SK-N-SH (cell line): Measurements from ENCODE around the gene JRKL.

Experiments
- CTCF ChIP-seq: fragments of 200-600 bp; sonication (generic); IDR thresholded peaks from 2 replicates; pipeline ENCODE4 v1.6.1; 2017; ENCODE audit warnings: antibody characterized with exemption, mild to moderate bottlenecking, moderate library complexity
- EP300 ChIP-seq, 2 experiments: IDR thresholded peaks; 2 replicates each; pipeline versions ENCODE4 v1.4.0 to v1.6.1; 2012; ENCODE audit warnings: borderline replicate concordance in 1 of 2, low read depth in 1 of 2, low read length in 1 of 2

GRCh38 chr11:96396637-96397036 is 6.8 kb downstream of the JRKL start:
- TF ChIP-seq EP300 (IDR thresholded peaks at IDR 0.05; ENCODE audit: borderline replicate concordance in 1 of 2, low read depth in 1 of 2, low read length in 1 of 2) = peak in 1 of 2 experiments; percentile 10; a peak in 1 of 4 replicates
- TF ChIP-seq CTCF = no peak
